Fibroblast of lung (primary cell): Measurements from ENCODE around the gene SPNS3.

Experiments
- CTCF ChIP-seq, 2 donors: IDR thresholded peaks in 1 of 2; conservative IDR thresholded peaks in 1 of 2; 1 replicate in 1 of 2; 2 replicates in 1 of 2; pipeline ENCODE4 v1.5.1; 2011 to 2012; ENCODE audit warnings: low read length in 2 of 2, control low read depth in 1 of 2, inconsistent platforms in 1 of 2, low read depth in 1 of 2, mild to moderate bottlenecking in 1 of 2
- EZH2 ChIP-seq: IDR thresholded peaks from 2 replicates; pipeline ENCODE4 v1.5.1; 2012; ENCODE audit warnings: low read length, control low read depth, mild to moderate bottlenecking; ENCODE audit errors: missing control alignments

GRCh38 chr17:4467287-4467686 lies 33.5 kb downstream of the SPNS3 start:
- no peak for TF ChIP-seq CTCF (conservative IDR thresholded peaks at IDR 0.05 in 1 of 2, IDR thresholded peaks at IDR 0.05 in 1 of 2; ENCODE audit: low read depth in 1 of 2, low read length in 2 of 2)
- no peak for TF ChIP-seq EZH2
